Measurements from ENCODE around the gene GTF3C2. TPM values are rescaled to one million over a fixed set of nuclear protein-coding genes. Genes with fewer than 3 reads are reported as not detected.
A peak's percentile ranks its signal among the peaks of the same experiment; 100 is the strongest.

The GTF3C2 gene
- polyA plus RNA-seq, 4 donors: 27.4 to 56.1 (median 35.7) TPM

GRCh38 chr2:27380626-27381545, 24.3 kb upstream of the GTF3C2 start, which contains the start of gene ZNF513:
ZNF513 (minus strand) TSS chr2:27380734; CDS start chr2:27380526, 208 bp downstream.
- H3K27ac ChIP-seq (ENCODE audit: low read depth in 1 of 3, low read length in 2 of 3): peak within 1 kb of the TSS; percentile 82 to 96 (median 88)
- WGBS, 3 donors: 15 to 18% (median 17%) methylated on average over 58 to 67 of the region's 67 CpGs
- peaks cover 2 to 22% (median 2%) of the 10 kb centered on the region in 3 donors for H3K4me1 ChIP-seq (ENCODE audit: control insufficient read depth in 3 of 3, insufficient read depth in 2 of 3, low read depth in 1 of 3, low read length in 2 of 3)
- DNase-seq (peak; percentile 96 to 97), FAIRE-seq (no peak)
- H3K27me3 ChIP-seq (ENCODE audit: control insufficient read depth in 3 of 3, insufficient read depth in 3 of 3, low read length in 3 of 3): no peaks in the 10 kb centered on the region
- H3K9me3 ChIP-seq (ENCODE audit: control insufficient read depth in 2 of 2, insufficient read depth in 1 of 2, low read depth in 1 of 2, low read length in 1 of 2): no peaks in the 10 kb centered on the region
- peaks cover 18 to 69% (median 30%) of the 10 kb centered on the region in 3 donors for H3K36me3 ChIP-seq (ENCODE audit: control insufficient read depth in 3 of 3, insufficient read depth in 2 of 3, low read depth in 1 of 3, low read length in 3 of 3)
- peak within 1 kb of the TSS; percentile 65 to 91 (median 79) for H3K4me3 ChIP-seq (ENCODE audit: low read depth in 1 of 3, low read length in 3 of 3)

GRCh38 chr2:27379836-27380625, 23.5 kb upstream of the GTF3C2 start:
- peaks cover 2 to 22% (median 2%) of the 10 kb centered on the region in 3 donors for H3K4me1 ChIP-seq (ENCODE audit: control insufficient read depth in 3 of 3, insufficient read depth in 2 of 3, low read depth in 1 of 3, low read length in 2 of 3)
- FAIRE-seq (no peak), DNase-seq (peak in 1 of 2 donors; percentile 81)
- peak overlapping the region; percentile 82 to 96 (median 88) for H3K27ac ChIP-seq (ENCODE audit: low read depth in 1 of 3, low read length in 2 of 3)
- peaks cover 16 to 77% (median 32%) of the 10 kb centered on the region in 3 donors for H3K36me3 ChIP-seq (ENCODE audit: control insufficient read depth in 3 of 3, insufficient read depth in 2 of 3, low read depth in 1 of 3, low read length in 3 of 3)
- no peaks in the 10 kb centered on the region for H3K9me3 ChIP-seq (ENCODE audit: control insufficient read depth in 2 of 2, insufficient read depth in 1 of 2, low read depth in 1 of 2, low read length in 1 of 2)
- H3K27me3 ChIP-seq (ENCODE audit: control insufficient read depth in 3 of 3, insufficient read depth in 3 of 3, low read length in 3 of 3): no peaks in the 10 kb centered on the region
- WGBS, 3 donors: 1% methylated on average over 34 to 35 of the region's 35 CpGs
- peak overlapping the region; percentile 65 to 91 (median 79) for H3K4me3 ChIP-seq (ENCODE audit: low read depth in 1 of 3, low read length in 3 of 3)

GRCh38 chr2:27379383-27379835, 22.8 kb upstream of the GTF3C2 start:
- peak overlapping the region; percentile 82 to 96 (median 88) for H3K27ac ChIP-seq (ENCODE audit: low read depth in 1 of 3, low read length in 2 of 3)
- no peak for FAIRE-seq
- WGBS, 3 donors: 36 to 66% (median 51%) methylated on average over 2 of the region's 2 CpGs

GRCh38 chr2:27378809-27379290, 22.3 kb upstream of the GTF3C2 start:
- no peak overlapping the region for H3K4me3 ChIP-seq (ENCODE audit: low read depth in 1 of 3, low read length in 3 of 3)

More at GRCh38 chr2:27379383-27379835, 22.8 kb upstream of the GTF3C2 start:
- Histone ChIP-seq H3K27me3 (ENCODE audit: control insufficient read depth in 3 of 3, insufficient read depth in 3 of 3, low read length in 3 of 3) (no peaks in the 10 kb centered on the region), H3K36me3 (ENCODE audit: control insufficient read depth in 3 of 3, insufficient read depth in 2 of 3, low read depth in 1 of 3, low read length in 3 of 3) (peaks cover 17 to 77% (median 37%) of the 10 kb centered on the region in 3 donors), H3K9me3 (ENCODE audit: control insufficient read depth in 2 of 2, insufficient read depth in 1 of 2, low read depth in 1 of 2, low read length in 1 of 2) (no peaks in the 10 kb centered on the region), H3K4me1 (ENCODE audit: control insufficient read depth in 3 of 3, insufficient read depth in 2 of 3, low read depth in 1 of 3, low read length in 2 of 3) (peaks cover 2 to 22% (median 2%) of the 10 kb centered on the region in 3 donors), H3K4me3 (ENCODE audit: low read depth in 1 of 3, low read length in 3 of 3) (peak overlapping the region; percentile 65 to 91 (median 79))
- peak in 1 of 2 donors; percentile 77 for DNase-seq

GRCh38 chr2:27378096-27378808, 21.7 kb upstream of the GTF3C2 start:
- H3K4me1 ChIP-seq (ENCODE audit: control insufficient read depth in 3 of 3, insufficient read depth in 2 of 3, low read depth in 1 of 3, low read length in 2 of 3): peaks cover 2 to 22% (median 2%) of the 10 kb centered on the region in 3 donors
- FAIRE-seq (no peak), DNase-seq (no peak)
- H3K4me3 ChIP-seq (ENCODE audit: low read depth in 1 of 3, low read length in 3 of 3): no peak overlapping the region
- peaks cover 12 to 79% (median 40%) of the 10 kb centered on the region in 3 donors for H3K36me3 ChIP-seq (ENCODE audit: control insufficient read depth in 3 of 3, insufficient read depth in 2 of 3, low read depth in 1 of 3, low read length in 3 of 3)
- H3K27me3 ChIP-seq (ENCODE audit: control insufficient read depth in 3 of 3, insufficient read depth in 3 of 3, low read length in 3 of 3): no peaks in the 10 kb centered on the region
- H3K9me3 ChIP-seq (ENCODE audit: control insufficient read depth in 2 of 2, insufficient read depth in 1 of 2, low read depth in 1 of 2, low read length in 1 of 2): no peaks in the 10 kb centered on the region
- no peak overlapping the region for H3K27ac ChIP-seq (ENCODE audit: low read depth in 1 of 3, low read length in 2 of 3)
- WGBS, 3 donors: 82 to 84% (median 83%) methylated on average over 25 to 29 of the region's 29 CpGs

More at GRCh38 chr2:27378809-27379290, 22.3 kb upstream of the GTF3C2 start:
- Histone ChIP-seq H3K36me3 (ENCODE audit: control insufficient read depth in 3 of 3, insufficient read depth in 2 of 3, low read depth in 1 of 3, low read length in 3 of 3) (peaks cover 18 to 78% (median 40%) of the 10 kb centered on the region in 3 donors), H3K27me3 (ENCODE audit: control insufficient read depth in 3 of 3, insufficient read depth in 3 of 3, low read length in 3 of 3) (no peaks in the 10 kb centered on the region), H3K27ac (ENCODE audit: low read depth in 1 of 3, low read length in 2 of 3) (peak overlapping the region in 2 of 3 donors; percentile 82 to 96), H3K4me1 (ENCODE audit: control insufficient read depth in 3 of 3, insufficient read depth in 2 of 3, low read depth in 1 of 3, low read length in 2 of 3) (peaks cover 2 to 22% (median 2%) of the 10 kb centered on the region in 3 donors), H3K9me3 (ENCODE audit: control insufficient read depth in 2 of 2, insufficient read depth in 1 of 2, low read depth in 1 of 2, low read length in 1 of 2) (no peaks in the 10 kb centered on the region)
- FAIRE-seq (no peak), DNase-seq (no peak)
- 87 to 97% (median 89%) methylated on average over 9 of the region's 9 CpGs for WGBS, 3 donors

- H3K27me3 ChIP-seq (ENCODE audit: control insufficient read depth in 3 of 3, insufficient read depth in 3 of 3, low read length in 3 of 3): no peaks in the 10 kb centered on the region
- H3K4me1 ChIP-seq (ENCODE audit: control insufficient read depth in 3 of 3, insufficient read depth in 2 of 3, low read depth in 1 of 3, low read length in 2 of 3): peaks cover 2 to 22% (median 2%) of the 10 kb centered on the region in 3 donors
- H3K9me3 ChIP-seq (ENCODE audit: control insufficient read depth in 2 of 2, insufficient read depth in 1 of 2, low read depth in 1 of 2, low read length in 1 of 2): no peaks in the 10 kb centered on the region
- H3K4me3 ChIP-seq (ENCODE audit: low read depth in 1 of 3, low read length in 3 of 3): no peak overlapping the region
- H3K36me3 ChIP-seq (ENCODE audit: control insufficient read depth in 3 of 3, insufficient read depth in 2 of 3, low read depth in 1 of 3, low read length in 3 of 3): peaks cover 10 to 78% (median 38%) of the 10 kb centered on the region in 3 donors
- FAIRE-seq: no peak
- DNase-seq: no peak
- H3K27ac ChIP-seq (ENCODE audit: low read depth in 1 of 3, low read length in 2 of 3): no peak overlapping the region
- 91 to 92% (median 91%) methylated on average over 18 of the region's 18 CpGs for WGBS, 3 donors
These were observed 21.1 kb upstream of the GTF3C2 start for GRCh38 chr2:27377618-27378095.

- Histone ChIP-seq H3K36me3 (ENCODE audit: control insufficient read depth in 3 of 3, insufficient read depth in 2 of 3, low read depth in 1 of 3, low read length in 3 of 3) (peaks cover 10 to 74% (median 36%) of the 10 kb centered on the region in 3 donors), H3K4me1 (ENCODE audit: control insufficient read depth in 3 of 3, insufficient read depth in 2 of 3, low read depth in 1 of 3, low read length in 2 of 3) (peaks cover 2 to 22% (median 2%) of the 10 kb centered on the region in 3 donors), H3K9me3 (ENCODE audit: control insufficient read depth in 2 of 2, insufficient read depth in 1 of 2, low read depth in 1 of 2, low read length in 1 of 2) (no peaks in the 10 kb centered on the region), H3K27ac (ENCODE audit: low read depth in 1 of 3, low read length in 2 of 3) (no peak overlapping the region), H3K27me3 (ENCODE audit: control insufficient read depth in 3 of 3, insufficient read depth in 3 of 3, low read length in 3 of 3) (no peaks in the 10 kb centered on the region), H3K4me3 (ENCODE audit: low read depth in 1 of 3, low read length in 3 of 3) (no peak overlapping the region)
- DNase-seq: no peak
- FAIRE-seq: no peak
- 64 to 78% (median 73%) methylated on average over 10 of the region's 10 CpGs for WGBS, 3 donors
These were observed 20.5 kb upstream of the GTF3C2 start for GRCh38 chr2:27376866-27377617.

Data from small intestine (tissue), 7 donors.